ENCODE measurements around the gene RPS26.
"Not testable (repeated sequence)": the region's sequence is repeated elsewhere in the genome, so short reads cannot be mapped to it uniquely, and the experiment has no call there.

RPS26 gene

GRCh38 chr12:56041552-56042429 is at the start of gene RPS26:
Gene RPS26, plus strand, starts transcription at chr12:56041918. Its CDS starts 249 bp downstream, at chr12:56042167.
- Histone ChIP-seq H3K36me3 (ENCODE audit: control insufficient read depth, insufficient read depth, low read length) (peaks cover 9% of the 10 kb centered on the region), H3K27me3 (ENCODE audit: control insufficient read depth, insufficient read depth, low read length) (no peaks in the 10 kb centered on the region), H3K9ac (ENCODE audit: low read length) (peak within 1 kb of the TSS; percentile 96), H3K4me3 (ENCODE audit: low read length) (peak within 1 kb of the TSS; percentile 99), H3K27ac (ENCODE audit: low read depth, low read length) (peak within 1 kb of the TSS; percentile 90), H3K4me1 (ENCODE audit: control insufficient read depth, insufficient read depth, low read length) (peaks cover 16% of the 10 kb centered on the region)

- H3K27me3 ChIP-seq (ENCODE audit: control insufficient read depth, insufficient read depth, low read length): no peaks in the 10 kb centered on the region
- no peak overlapping the region for H3K27ac ChIP-seq (ENCODE audit: low read depth, low read length)
- peaks cover 37% of the 10 kb centered on the region for H3K36me3 ChIP-seq (ENCODE audit: control insufficient read depth, insufficient read depth, low read length)
- no peak overlapping the region for H3K9ac ChIP-seq (ENCODE audit: low read length)
- H3K4me3 ChIP-seq (ENCODE audit: low read length): no peak overlapping the region
- H3K4me1 ChIP-seq (ENCODE audit: control insufficient read depth, insufficient read depth, low read length): no peaks in the 10 kb centered on the region
Observed at GRCh38 chr12:55993230-55993853, 48.4 kb upstream of the RPS26 start.

GRCh38 chr12:55995366-55995765 is 46.4 kb upstream of the RPS26 start:
- Histone ChIP-seq H3K27ac (ENCODE audit: low read depth, low read length) (no peak overlapping the region), H3K9ac (ENCODE audit: low read length) (no peak overlapping the region), H3K36me3 (ENCODE audit: control insufficient read depth, insufficient read depth, low read length) (peaks cover 32% of the 10 kb centered on the region), H3K4me3 (ENCODE audit: low read length) (no peak overlapping the region), H3K4me1 (ENCODE audit: control insufficient read depth, insufficient read depth, low read length) (no peaks in the 10 kb centered on the region), H3K27me3 (ENCODE audit: control insufficient read depth, insufficient read depth, low read length) (no peaks in the 10 kb centered on the region)

GRCh38 chr12:55996201-55996714 is 45.5 kb upstream of the RPS26 start:
- Histone ChIP-seq H3K4me1 (ENCODE audit: control insufficient read depth, insufficient read depth, low read length) (no peaks in the 10 kb centered on the region), H3K27me3 (ENCODE audit: control insufficient read depth, insufficient read depth, low read length) (no peaks in the 10 kb centered on the region), H3K36me3 (ENCODE audit: control insufficient read depth, insufficient read depth, low read length) (peaks cover 23% of the 10 kb centered on the region), H3K4me3 (ENCODE audit: low read length) (peak overlapping the region; percentile 72), H3K27ac (ENCODE audit: low read depth, low read length) (peak overlapping the region; percentile 71), H3K9ac (ENCODE audit: low read length) (no peak overlapping the region)

GRCh38 chr12:55996715-55997534 is 44.8 kb upstream of the RPS26 start, which contains the start of gene SUOX:
Gene SUOX, plus strand, starts transcription at chr12:55997276. Its CDS starts 4,946 bp downstream, at chr12:56002222.
- H3K27me3 ChIP-seq (ENCODE audit: control insufficient read depth, insufficient read depth, low read length): no peaks in the 10 kb centered on the region
- H3K9ac ChIP-seq (ENCODE audit: low read length): peak within 1 kb of the TSS; percentile 19
- peak within 1 kb of the TSS; percentile 79 for H3K4me3 ChIP-seq (ENCODE audit: low read length)
- no peaks in the 10 kb centered on the region for H3K4me1 ChIP-seq (ENCODE audit: control insufficient read depth, insufficient read depth, low read length)
- H3K27ac ChIP-seq (ENCODE audit: low read depth, low read length): peak within 1 kb of the TSS; percentile 71
- H3K36me3 ChIP-seq (ENCODE audit: control insufficient read depth, insufficient read depth, low read length): peaks cover 21% of the 10 kb centered on the region

- Histone ChIP-seq H3K4me3 (ENCODE audit: low read length) (peak overlapping the region; percentile 79), H3K27ac (ENCODE audit: low read depth, low read length) (peak overlapping the region; percentile 63), H3K36me3 (ENCODE audit: control insufficient read depth, insufficient read depth, low read length) (peaks cover 16% of the 10 kb centered on the region), H3K4me1 (ENCODE audit: control insufficient read depth, insufficient read depth, low read length) (no peaks in the 10 kb centered on the region), H3K27me3 (ENCODE audit: control insufficient read depth, insufficient read depth, low read length) (no peaks in the 10 kb centered on the region), H3K9ac (ENCODE audit: low read length) (peak overlapping the region; percentile 19)
Observed at GRCh38 chr12:55997535-55997859, 44.2 kb upstream of the RPS26 start.

- not testable (repeated sequence) for H3K4me1 ChIP-seq (ENCODE audit: control insufficient read depth, insufficient read depth, low read length); H3K9ac ChIP-seq (ENCODE audit: low read length); H3K27me3 ChIP-seq (ENCODE audit: control insufficient read depth, insufficient read depth, low read length); H3K27ac ChIP-seq (ENCODE audit: low read depth, low read length); H3K36me3 ChIP-seq (ENCODE audit: control insufficient read depth, insufficient read depth, low read length); H3K4me3 ChIP-seq (ENCODE audit: low read length)
Observed at GRCh38 chr12:55999522-55999921, 42.2 kb upstream of the RPS26 start.

GRCh38 chr12:55999999-56000540 is 41.6 kb upstream of the RPS26 start:
- H3K27ac ChIP-seq (ENCODE audit: low read depth, low read length); H3K4me1 ChIP-seq (ENCODE audit: control insufficient read depth, insufficient read depth, low read length); H3K9ac ChIP-seq (ENCODE audit: low read length); H3K27me3 ChIP-seq (ENCODE audit: control insufficient read depth, insufficient read depth, low read length); H3K4me3 ChIP-seq (ENCODE audit: low read length): not testable (repeated sequence)
- H3K36me3 ChIP-seq (ENCODE audit: control insufficient read depth, insufficient read depth, low read length): peaks cover 11% of the 10 kb centered on the region

GRCh38 chr12:56001487-56002100 is 40.1 kb upstream of the RPS26 start:
- H3K4me3 ChIP-seq (ENCODE audit: low read length): no peak overlapping the region
- H3K36me3 ChIP-seq (ENCODE audit: control insufficient read depth, insufficient read depth, low read length): peaks cover 11% of the 10 kb centered on the region
- H3K27me3 ChIP-seq (ENCODE audit: control insufficient read depth, insufficient read depth, low read length): no peaks in the 10 kb centered on the region
- no peak overlapping the region for H3K9ac ChIP-seq (ENCODE audit: low read length)
- H3K4me1 ChIP-seq (ENCODE audit: control insufficient read depth, insufficient read depth, low read length): no peaks in the 10 kb centered on the region
- no peak overlapping the region for H3K27ac ChIP-seq (ENCODE audit: low read depth, low read length)

- not testable (repeated sequence) for H3K27ac ChIP-seq (ENCODE audit: low read depth, low read length); H3K4me1 ChIP-seq (ENCODE audit: control insufficient read depth, insufficient read depth, low read length); H3K4me3 ChIP-seq (ENCODE audit: low read length); H3K27me3 ChIP-seq (ENCODE audit: control insufficient read depth, insufficient read depth, low read length); H3K9ac ChIP-seq (ENCODE audit: low read length)
- H3K36me3 ChIP-seq (ENCODE audit: control insufficient read depth, insufficient read depth, low read length): peaks cover 11% of the 10 kb centered on the region
Observed at GRCh38 chr12:56003376-56003775, 38.3 kb upstream of the RPS26 start.

- no peak overlapping the region for H3K4me3 ChIP-seq (ENCODE audit: low read length)
- no peak overlapping the region for H3K9ac ChIP-seq (ENCODE audit: low read length)
- H3K4me1 ChIP-seq (ENCODE audit: control insufficient read depth, insufficient read depth, low read length): peaks cover 3% of the 10 kb centered on the region
- H3K27ac ChIP-seq (ENCODE audit: low read depth, low read length): no peak overlapping the region
- no peaks in the 10 kb centered on the region for H3K27me3 ChIP-seq (ENCODE audit: control insufficient read depth, insufficient read depth, low read length)
- peaks cover 11% of the 10 kb centered on the region for H3K36me3 ChIP-seq (ENCODE audit: control insufficient read depth, insufficient read depth, low read length)
Observed at GRCh38 chr12:56004211-56004610, 37.5 kb upstream of the RPS26 start.

All from rectal smooth muscle tissue (tissue), 1 donor.